GM18505 (cell line): ENCODE results near the gene HNRNPH2.
A peak's percentile ranks its signal among the peaks of the same experiment; 100 is the strongest.

Experiments
- ATAC-seq: cut with Tn5 transposase; IDR thresholded peaks from one replicate; pipeline ENCODE4 v1.9.1; 2021; ENCODE audit not compliant: unreplicated experiment
- POLR2A ChIP-seq: IDR thresholded peaks from 4 replicates; pipeline ENCODE4 v1.6.1; 2011; ENCODE audit warnings: borderline replicate concordance; ENCODE audit not compliant: insufficient read depth, insufficient read length; ENCODE audit errors: extremely low read depth

HNRNPH2 gene, protein sequence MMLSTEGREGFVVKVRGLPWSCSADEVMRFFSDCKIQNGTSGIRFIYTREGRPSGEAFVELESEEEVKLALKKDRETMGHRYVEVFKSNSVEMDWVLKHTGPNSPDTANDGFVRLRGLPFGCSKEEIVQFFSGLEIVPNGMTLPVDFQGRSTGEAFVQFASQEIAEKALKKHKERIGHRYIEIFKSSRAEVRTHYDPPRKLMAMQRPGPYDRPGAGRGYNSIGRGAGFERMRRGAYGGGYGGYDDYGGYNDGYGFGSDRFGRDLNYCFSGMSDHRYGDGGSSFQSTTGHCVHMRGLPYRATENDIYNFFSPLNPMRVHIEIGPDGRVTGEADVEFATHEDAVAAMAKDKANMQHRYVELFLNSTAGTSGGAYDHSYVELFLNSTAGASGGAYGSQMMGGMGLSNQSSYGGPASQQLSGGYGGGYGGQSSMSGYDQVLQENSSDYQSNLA

DNA sequence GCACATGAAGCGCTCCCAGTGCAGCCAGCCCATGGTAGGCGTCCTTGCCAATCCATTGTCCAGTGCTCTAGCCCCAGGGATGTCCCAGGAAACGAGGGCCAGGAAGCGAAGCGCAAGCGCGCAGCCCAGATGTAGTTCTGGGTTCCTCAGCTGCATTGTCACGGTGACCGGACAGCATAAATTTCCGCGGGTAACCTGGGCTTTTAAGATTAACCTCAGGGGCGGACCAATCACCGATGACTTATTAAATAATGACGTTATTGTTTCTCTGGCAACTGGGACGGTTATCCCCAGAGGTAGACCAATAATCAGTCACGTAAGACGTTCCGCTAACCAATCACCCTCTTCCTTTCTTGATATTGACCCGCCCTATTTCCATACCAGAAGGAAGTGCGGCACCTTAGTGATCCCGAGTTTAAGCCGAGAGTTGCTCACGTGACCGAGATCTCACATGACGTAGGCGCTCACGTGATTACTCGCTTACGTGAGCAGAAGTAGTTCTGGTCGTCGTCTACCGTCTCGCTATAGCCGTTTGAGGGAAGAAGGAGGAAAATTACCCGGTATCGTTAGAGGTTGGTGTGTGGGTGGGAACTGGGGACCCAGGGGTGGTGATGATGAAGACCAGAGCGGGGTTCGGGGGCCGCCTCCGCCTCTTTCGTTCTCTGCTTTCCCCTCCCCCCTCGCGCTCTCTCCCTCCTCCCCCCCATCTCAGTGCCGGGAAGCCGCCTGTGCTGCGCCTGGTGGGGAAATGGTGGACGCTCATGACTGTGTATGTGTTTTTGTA is at the start of gene HNRNPH2, which contains the start of gene GLA:
Gene HNRNPH2, plus strand, starts transcription at position 475 of the 784 bp plus-strand sequence. CDS start 3,767 bp downstream, outside the sequence.
Gene GLA, minus strand, starts transcription at position 178 of the 784 bp plus-strand sequence. Its CDS starts 22 bp downstream, at position 156.
- TF ChIP-seq POLR2A, result peak; percentile 58
- peak; percentile 93 for ATAC-seq

DNA sequence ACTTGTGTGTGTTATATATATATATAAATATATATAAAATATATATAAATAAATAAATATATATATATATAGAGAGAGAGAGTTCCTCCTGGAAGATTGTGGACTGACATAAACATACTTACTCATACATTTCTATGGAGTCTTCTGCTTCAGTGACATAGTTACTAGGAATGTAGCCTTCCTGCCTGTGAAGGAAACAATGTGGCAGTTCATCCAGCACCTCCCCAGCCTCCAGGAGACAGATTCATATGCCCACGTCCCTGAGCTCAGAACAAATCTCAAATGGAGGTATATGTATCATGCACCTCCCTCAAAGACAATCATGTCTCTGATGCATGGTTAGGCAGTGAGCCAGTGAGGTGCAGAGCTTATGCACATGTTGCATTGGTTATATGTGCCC is 48.1 kb upstream of the HNRNPH2 start:
- TF ChIP-seq POLR2A, result no peak
- ATAC-seq, result no peak

DNA sequence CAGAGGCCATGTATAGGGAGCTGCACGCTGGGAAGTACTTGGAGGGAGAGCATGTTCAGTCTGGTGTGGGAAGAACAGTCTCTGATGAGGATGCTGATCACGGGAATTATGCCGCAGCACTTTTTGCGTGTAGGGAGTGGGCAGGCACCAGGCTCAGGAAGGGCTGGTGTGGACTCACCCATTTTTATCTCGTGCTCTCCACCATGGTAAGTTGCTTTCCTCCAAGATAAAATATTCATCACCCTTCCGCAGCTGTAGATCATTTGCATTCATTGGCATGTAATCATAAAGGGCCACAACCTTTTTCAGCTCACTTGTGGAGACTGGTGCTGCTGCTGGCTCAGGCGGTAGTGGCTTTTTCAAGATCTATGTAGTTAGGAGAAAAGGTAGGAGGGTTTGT is 47.6 kb upstream of the HNRNPH2 start:
- TF ChIP-seq POLR2A, result no peak
- no peak for ATAC-seq

DNA sequence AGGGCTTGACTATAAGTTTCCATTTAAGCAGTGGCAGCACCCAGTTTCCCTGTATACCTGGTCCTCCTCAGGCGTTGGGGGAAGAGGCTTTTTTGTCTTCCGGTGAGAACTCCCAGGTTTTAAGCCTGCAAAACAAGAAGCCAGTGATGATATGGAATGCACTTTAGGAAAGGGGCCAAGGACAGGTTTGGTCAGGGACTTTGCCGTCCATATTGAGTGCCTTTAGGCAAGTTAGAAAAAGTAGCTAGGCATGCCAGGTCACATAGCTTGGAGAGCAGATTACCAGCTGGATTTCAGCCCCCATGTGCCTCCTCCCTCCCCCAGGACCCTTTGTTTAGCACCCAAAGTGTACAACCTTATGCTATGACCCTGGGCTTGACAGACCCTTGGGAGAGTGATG is 45.9 kb upstream of the HNRNPH2 start:
- ATAC-seq, result no peak
- no peak for TF ChIP-seq POLR2A

DNA sequence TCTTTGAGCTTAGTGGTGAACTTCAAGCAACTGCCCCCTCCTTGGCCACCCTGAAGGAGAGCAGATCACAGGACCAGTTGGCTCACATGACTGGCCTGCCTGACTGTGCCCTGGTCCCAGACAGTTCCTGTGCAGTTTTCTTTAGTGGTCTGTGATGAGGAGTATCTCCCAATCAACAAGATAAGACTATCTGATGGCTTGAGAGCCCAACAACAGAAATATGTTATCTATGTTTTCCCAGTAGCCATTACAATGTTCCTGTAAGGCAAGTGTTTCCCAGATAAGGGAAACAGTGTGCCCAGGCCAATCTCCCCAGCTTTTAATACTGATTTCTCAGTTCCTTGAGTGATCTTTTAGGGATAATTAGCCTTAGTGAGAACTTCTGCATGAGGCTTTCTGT is 45.3 kb upstream of the HNRNPH2 start:
- no peak for ATAC-seq

DNA sequence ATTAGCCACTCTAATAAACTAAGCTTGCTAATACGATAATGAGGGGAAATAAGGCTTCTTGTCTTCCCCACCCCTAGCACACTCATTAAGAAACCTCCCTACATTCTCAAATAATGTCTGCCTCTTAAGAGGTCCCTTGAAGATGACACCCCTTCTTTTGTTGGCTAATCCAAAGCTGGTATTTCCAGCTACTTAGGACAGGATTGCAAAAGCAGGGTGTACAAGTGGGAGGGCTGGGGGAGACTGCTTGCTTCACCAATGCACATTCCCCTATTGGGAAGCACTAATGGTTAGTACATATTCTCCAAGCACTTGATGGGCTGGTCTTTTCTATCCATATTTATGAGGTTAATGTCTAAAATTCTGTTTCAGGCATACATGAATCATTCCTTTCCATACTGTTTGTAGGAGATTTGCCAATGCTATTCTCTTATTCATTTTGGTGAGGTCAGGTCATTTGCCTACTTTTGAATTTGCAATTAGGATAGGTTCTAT is 42.7 kb upstream of the HNRNPH2 start:
- no peak for TF ChIP-seq POLR2A
- no peak for ATAC-seq

More for the DNA sequence above, 45.3 kb upstream of the HNRNPH2 start:
- no peak for TF ChIP-seq POLR2A

DNA sequence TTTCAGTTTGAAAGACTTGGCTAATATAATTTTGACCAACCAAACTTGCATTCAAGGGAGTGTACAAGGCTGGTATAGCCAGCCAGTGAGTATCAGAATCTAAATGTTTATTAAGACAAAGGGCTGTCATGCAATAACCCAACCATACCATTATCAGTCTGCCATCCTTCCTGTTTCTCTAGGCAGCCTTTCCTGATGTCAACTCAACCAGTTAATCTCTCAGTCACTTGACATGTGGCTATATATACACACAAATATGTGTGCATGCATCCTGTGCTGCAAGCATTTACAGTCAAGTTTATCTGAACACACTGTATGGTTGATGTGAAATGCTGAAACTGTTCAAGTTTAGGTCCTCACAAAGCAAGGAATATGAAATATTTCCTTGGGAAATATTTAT is 39.2 kb upstream of the HNRNPH2 start:
- ATAC-seq, result no peak
- TF ChIP-seq POLR2A, result no peak

DNA sequence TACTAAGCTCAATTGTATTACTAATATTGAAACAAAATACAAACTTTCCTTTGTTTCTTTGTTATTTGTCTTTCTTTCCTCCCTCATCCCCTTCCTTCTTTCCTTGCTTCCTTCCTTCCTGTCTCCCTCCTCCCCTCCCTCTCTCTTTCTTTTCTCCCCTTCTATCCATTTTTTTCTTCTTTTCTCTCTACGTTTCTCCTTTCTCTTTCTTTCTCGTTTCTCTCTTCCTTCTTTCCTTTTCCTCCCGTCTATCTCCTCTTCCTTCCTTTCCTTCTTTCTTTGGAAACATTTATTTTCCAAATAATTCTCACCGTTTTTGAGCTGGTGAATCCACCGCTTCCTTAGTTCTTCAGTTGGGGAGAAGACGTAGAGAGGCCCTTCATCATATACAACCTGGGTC is 38.3 kb upstream of the HNRNPH2 start:
- no peak for TF ChIP-seq POLR2A
- no peak for ATAC-seq

DNA sequence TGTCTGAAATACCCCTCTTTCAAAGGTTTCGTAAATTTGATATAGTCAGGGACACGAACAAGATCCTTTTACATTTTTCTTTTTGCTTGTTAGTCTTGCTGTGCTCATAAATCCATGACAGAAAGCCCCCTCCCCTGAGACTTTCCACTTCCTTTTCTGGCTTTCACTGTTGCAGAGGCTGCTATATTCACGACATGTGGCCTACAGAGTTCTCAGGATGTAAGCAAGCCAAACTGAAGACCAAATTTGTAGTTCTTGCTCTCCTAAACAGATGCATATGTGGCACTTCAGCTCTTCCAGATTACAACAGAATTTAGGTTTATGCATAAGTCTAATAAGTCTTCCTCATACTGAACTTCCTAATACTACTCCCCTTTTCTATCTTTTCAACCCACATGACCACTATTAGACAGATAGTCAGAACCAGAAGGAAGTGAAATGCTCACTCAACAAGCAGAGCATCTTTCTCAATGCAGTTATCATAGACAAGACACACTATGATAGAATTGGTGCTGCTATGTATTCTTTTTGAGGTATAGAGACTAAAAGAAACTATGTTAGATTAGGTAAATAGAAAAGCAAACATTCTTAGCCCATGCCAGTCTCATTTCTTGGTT is 37.0 kb upstream of the HNRNPH2 start:
- no peak for TF ChIP-seq POLR2A
- peak; percentile 70 for ATAC-seq

DNA sequence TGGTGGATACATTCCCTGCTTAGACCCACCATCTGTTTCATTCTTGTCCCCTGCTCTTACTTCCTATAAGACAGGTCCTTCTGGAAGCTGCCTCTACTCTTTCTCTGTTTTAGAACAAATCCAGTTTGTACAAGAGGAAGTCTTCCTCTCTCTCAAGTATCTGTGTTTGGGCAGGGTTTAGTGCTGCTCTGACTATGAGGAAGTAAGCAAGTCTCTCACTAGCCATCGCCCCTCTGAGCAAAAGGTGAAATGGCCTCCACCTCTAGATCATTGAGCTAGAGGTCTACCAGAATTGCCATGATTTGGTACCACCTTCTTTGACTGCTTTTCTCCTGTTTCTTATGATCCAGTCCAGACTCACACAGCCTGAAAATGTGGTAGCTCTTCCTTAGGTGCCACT is 30.5 kb upstream of the HNRNPH2 start:
- no peak for ATAC-seq
- no peak for TF ChIP-seq POLR2A

DNA sequence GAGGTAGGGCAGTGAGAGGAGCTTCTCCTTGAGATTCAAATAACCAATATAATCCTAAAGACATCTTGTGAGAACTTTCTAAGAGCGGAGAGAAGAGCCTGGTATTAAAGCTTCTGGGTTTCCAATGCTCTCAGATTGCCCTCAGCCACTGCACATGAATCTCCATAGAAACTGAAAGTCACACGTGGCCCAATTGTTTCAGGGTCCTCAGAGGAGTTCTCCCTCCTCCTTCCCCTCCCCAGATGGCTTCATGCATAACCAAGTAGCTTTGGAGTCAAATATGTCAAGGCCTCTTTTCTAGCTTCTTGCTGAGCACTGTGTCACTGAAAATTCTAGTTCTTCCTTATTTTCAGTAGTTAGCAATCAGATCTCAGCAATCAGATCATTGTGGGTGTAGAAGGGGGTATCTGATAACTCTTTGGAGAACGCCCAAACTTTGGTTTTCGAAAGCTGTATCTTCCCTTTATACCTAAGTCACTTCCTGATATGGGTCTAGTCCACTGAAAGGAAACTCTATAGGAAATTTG is 24.3 kb upstream of the HNRNPH2 start:
- ATAC-seq, result peak; percentile 73
- peak; percentile 28 for TF ChIP-seq POLR2A

DNA sequence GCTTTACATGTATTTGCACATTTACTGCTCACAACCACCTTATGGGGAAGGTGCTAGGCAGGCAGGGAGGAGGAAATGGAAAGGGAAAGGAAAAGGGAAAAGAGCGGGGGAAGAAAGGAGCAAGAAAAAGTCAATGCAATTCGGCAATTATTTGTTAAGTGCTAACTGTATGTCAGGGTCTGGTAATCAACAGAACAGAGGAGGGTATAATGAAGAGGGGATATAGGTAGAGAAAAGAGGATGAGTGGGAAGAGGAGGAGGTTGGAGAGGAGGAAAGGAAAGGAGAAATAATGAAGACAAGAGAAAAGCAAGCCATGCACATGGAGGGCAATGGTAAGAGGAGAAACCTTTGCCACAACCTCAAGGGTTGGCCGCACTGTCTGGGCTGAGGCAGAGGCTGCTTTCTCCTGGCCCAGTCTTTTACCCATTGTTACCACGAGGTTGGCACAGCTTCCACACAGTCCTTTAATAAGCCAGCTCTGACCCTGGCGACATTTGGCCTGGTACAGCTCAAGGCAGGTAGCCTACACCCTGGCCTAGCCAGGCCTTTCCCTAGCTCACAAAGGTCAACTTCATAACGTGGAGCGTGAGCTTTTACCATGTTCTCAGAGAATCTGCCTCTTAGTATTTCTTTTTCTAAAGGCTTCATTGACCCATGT is 22.9 kb upstream of the HNRNPH2 start:
- no peak for ATAC-seq

DNA sequence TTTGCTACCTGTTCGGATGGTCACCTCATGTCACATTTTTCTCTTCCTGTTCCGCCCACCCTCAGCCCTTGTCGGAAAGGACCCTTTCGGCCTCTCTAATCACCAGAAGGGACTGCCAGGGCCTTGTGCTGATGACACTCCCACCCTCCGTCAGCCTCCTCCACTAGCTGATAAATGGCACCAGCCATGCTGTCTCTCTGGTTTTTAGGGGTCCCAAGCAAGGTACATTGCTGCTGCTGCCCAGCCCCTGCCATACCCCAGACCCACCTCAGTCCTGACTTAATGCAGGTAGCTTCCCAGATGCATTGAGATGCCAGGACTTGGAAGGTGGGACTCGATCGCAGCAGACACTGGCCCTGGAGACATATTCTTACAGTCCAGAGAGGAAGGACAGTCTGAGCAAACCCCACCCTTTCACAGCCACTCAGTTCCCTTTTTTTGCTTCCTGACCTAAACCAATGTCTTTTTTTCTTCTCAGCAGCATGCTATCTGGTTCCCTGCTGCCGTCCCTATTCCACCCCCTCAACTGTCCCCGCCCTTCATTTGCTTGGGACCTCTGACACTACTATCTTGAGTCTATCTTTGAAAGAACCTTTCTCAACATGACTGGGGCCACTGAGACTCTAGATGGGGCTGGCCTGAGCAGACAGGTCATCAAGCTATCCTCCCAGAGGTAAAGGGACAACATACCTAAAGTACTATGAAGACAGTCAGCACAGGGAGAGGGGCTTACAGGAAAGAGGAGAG is 22.1 kb upstream of the HNRNPH2 start, which contains the start of gene BTK:
Gene BTK, minus strand, starts transcription at position 397 of the 747 bp plus-strand sequence. CDS start 10,907 bp downstream, outside the sequence.
- ATAC-seq, result peak; percentile 56
- peak; percentile 80 for TF ChIP-seq POLR2A

More for the DNA sequence above, 22.9 kb upstream of the HNRNPH2 start:
- TF ChIP-seq POLR2A, result no peak
